Retinal pigment epithelial cell (primary cell): ENCODE data around the gene POMGNT2.

Experiments used
- DNase-seq: peaks from one replicate; pipeline ENCODE4 v3.0.0-alpha.2; 2010; ENCODE audit warnings: low read depth
- H3K4me3 ChIP-seq: 2 replicates; pipeline ENCODE4 v1.5.1; 2011; ENCODE audit warnings: mild to moderate bottlenecking, low read length, control low read depth, moderate library complexity
- CTCF ChIP-seq: conservative IDR thresholded peaks from 2 replicates; pipeline ENCODE4 v1.5.1; 2011; ENCODE audit warnings: low read depth, low read length, control low read depth, inconsistent platforms

Gene POMGNT2

GRCh38 chr3:43144761-43145490, 39.0 kb upstream of the POMGNT2 start:
- no peak for DNase-seq
- no peak overlapping the region for H3K4me3 ChIP-seq
- no peak for TF ChIP-seq CTCF

DNA sequence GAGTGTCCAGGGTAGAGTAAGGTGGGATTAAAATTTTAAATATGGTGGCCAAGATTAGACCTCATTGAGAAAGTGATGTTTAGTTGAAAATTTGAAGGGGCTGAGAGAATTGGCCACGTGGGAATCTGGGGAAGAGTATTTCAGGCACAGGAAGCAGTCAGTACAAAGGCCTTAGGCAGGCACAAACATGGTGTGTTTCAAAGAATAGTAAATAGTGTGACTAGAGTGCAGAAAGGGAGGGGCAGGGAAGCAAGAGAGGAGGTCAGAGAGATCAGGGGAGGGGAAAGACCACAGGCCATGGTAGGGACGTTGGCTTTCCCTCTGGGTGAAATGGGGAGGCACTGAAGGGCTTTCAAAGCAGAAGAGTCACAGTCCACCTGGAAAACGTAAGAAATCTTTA, 36.6 kb upstream of the POMGNT2 start:
- TF ChIP-seq CTCF, result no peak
- DNase-seq, result no peak
- H3K4me3 ChIP-seq, result no peak overlapping the region

DNA sequence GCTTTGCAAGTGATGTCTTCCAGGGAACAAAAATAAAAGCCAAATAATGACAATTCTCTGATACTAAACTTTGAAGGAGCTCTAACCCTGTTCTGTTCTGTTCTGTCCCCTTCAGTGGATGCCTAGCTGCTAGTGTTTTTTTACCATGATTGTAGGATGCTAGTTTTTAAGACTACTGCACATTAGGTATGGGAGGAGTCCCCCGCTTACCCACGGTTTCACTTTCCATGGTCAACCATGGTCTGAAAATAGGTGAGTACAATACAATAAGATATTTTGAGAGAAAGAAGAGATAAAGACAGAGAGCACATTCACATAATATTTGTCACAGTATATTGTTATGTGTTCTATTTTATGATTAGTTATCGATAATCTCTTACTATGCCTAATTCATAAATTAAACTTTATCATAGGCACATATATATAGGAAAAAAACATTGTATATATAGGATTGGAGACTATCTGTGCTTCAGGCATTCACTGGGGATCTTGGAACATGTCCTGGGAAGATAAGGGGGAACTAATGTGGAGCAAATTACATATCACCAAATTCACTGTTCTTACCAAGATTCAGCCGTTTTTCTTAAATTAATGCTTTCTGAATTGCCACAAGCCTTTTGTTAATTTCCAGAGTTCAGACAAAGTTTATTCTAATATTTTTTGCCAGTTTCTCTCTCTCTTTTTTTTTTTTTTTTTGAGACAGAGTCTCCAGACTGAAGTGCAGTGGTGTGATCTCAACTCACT, 32.8 kb upstream of the POMGNT2 start:
- H3K4me3 ChIP-seq, result no peak overlapping the region
- no peak for TF ChIP-seq CTCF
- no peak for DNase-seq

DNA sequence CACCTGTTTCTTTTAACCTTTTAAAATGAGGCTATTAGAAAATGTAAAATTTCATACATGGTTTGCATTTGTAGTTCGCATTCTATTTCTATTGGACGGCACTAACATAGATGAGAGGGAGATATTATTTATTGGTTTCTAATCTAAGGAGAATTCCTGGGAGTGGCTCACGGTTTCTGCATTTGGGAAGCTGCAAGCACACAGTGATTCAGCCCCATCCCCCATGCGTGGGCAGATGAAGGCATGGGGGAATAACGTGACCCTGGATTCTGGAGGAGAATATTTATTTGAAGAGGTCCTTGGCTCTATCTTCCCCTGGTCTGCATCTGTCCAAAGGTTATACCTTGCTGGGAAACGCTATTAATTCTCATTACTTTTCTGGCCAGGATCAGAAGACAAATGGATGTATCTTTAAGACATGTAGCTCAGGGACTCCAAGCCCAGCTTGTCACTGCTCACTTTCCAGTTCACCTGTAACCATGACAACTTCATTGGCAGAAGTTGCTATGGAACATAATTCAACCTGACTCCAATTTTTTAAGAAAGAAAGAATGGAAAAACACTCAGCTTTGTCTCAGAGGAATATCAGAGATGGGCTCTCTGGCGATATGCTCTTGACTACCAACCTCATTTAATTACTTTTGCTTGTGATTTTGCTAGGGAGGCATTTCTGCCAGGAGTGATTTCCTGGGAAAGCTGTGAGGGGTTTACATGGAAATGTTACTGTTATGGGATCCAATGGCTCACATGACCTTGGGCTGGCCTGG, 27.2 kb upstream of the POMGNT2 start:
- no peak for DNase-seq
- TF ChIP-seq CTCF, result no peak
- no peak overlapping the region for H3K4me3 ChIP-seq

DNA sequence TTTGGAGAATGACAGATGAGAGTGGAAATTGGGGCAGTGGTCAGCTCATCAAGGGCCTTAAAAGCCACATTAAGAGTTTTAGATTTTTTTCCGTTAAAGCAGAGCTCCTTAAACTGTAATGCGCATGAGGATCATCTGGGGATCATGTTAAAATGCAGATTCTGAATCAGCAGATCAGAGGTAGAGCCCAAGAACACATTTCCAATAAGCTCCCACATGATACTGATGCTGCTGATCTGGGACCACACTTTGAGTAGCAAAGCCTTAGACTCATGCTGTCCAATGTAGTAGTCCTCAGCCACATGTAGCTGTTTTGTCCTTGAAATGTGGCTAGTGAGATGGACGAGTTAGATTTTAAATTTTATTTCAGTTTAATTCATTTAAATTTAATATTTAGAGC, 26.3 kb upstream of the POMGNT2 start:
- no peak for DNase-seq
- TF ChIP-seq CTCF, result no peak
- H3K4me3 ChIP-seq, result no peak overlapping the region

- H3K4me3 ChIP-seq, result no peak overlapping the region
- no peak for TF ChIP-seq CTCF
- no peak for DNase-seq
Observed at GRCh38 chr3:43128464-43128863, 22.6 kb upstream of the POMGNT2 start.
